Measurements from ENCODE around the gene GPRIN2. TPM values are rescaled to one million over a fixed set of nuclear protein-coding genes. Genes with fewer than 3 reads are reported as not detected.

GPRIN2 gene
- total RNA-seq, 2 experiments from 2014 or later, result not detected

- H3K36me3 Mint-ChIP-seq (ENCODE audit: low read depth), result no peaks in the 10 kb centered on the region
- no peaks in the 10 kb centered on the region for H3K27me3 Mint-ChIP-seq (ENCODE audit: low read depth)
- peak; percentile 51 for DNase-seq
- peak; percentile 64 for ATAC-seq
- CTCF ChIA-PET, result no interaction called here
- H3K27ac Mint-ChIP-seq, result no peak overlapping the region
- no peak overlapping the region for H3K4me3 Mint-ChIP-seq
- H3K4me1 Mint-ChIP-seq (ENCODE audit: low read depth), result no peaks in the 10 kb centered on the region
- POLR2A ChIA-PET, result no interaction called here
- no peaks in the 10 kb centered on the region for H3K9me3 Mint-ChIP-seq (ENCODE audit: insufficient read depth)
Observed at GRCh38 chr10:46525177-46525823, 31.2 kb downstream of the GPRIN2 start.

- no peak overlapping the region for H3K4me3 Mint-ChIP-seq
- no peaks in the 10 kb centered on the region for H3K9me3 Mint-ChIP-seq (ENCODE audit: insufficient read depth)
- H3K4me1 Mint-ChIP-seq (ENCODE audit: low read depth), result no peaks in the 10 kb centered on the region
- no peaks in the 10 kb centered on the region for H3K27me3 Mint-ChIP-seq (ENCODE audit: low read depth)
- ChIA-PET POLR2A (no interaction called here), CTCF (no interaction called here)
- ATAC-seq (peak; percentile 45), DNase-seq (no peak)
- H3K27ac Mint-ChIP-seq, result no peak overlapping the region
- no peaks in the 10 kb centered on the region for H3K36me3 Mint-ChIP-seq (ENCODE audit: low read depth)
Observed at GRCh38 chr10:46524472-46525176, 31.8 kb downstream of the GPRIN2 start.

- Mint-ChIP-seq H3K9me3 (ENCODE audit: insufficient read depth) (no peaks in the 10 kb centered on the region), H3K27me3 (ENCODE audit: low read depth) (no peaks in the 10 kb centered on the region), H3K4me3 (no peak overlapping the region), H3K27ac (no peak overlapping the region), H3K36me3 (ENCODE audit: low read depth) (no peaks in the 10 kb centered on the region), H3K4me1 (ENCODE audit: low read depth) (no peaks in the 10 kb centered on the region)
- no peak for ATAC-seq
- DNase-seq, result no peak
- ChIA-PET CTCF (no interaction called here), POLR2A (no interaction called here)
Observed at GRCh38 chr10:46523962-46524471, 32.4 kb downstream of the GPRIN2 start.

- Mint-ChIP-seq H3K27ac (no peak overlapping the region), H3K27me3 (ENCODE audit: low read depth) (no peaks in the 10 kb centered on the region), H3K36me3 (ENCODE audit: low read depth) (no peaks in the 10 kb centered on the region), H3K9me3 (ENCODE audit: insufficient read depth) (no peaks in the 10 kb centered on the region), H3K4me3 (no peak overlapping the region), H3K4me1 (ENCODE audit: low read depth) (no peaks in the 10 kb centered on the region)
- ATAC-seq (no peak), DNase-seq (no peak)
- ChIA-PET POLR2A (no interaction called here), CTCF (no interaction called here)
Observed at GRCh38 chr10:46523119-46523961, 33.1 kb downstream of the GPRIN2 start.

GRCh38 chr10:46522295-46523118, 34.0 kb downstream of the GPRIN2 start:
- POLR2A ChIA-PET, result no interaction called here
- Mint-ChIP-seq H3K27me3 (ENCODE audit: low read depth) (no peaks in the 10 kb centered on the region), H3K4me1 (ENCODE audit: low read depth) (no peaks in the 10 kb centered on the region), H3K36me3 (ENCODE audit: low read depth) (no peaks in the 10 kb centered on the region), H3K4me3 (no peak overlapping the region), H3K9me3 (ENCODE audit: insufficient read depth) (no peaks in the 10 kb centered on the region), H3K27ac (no peak overlapping the region)
- DNase-seq (no peak), ATAC-seq (no peak)
- CTCF ChIA-PET, result no interaction called here

GRCh38 chr10:46520941-46521340, 35.5 kb downstream of the GPRIN2 start:
- ChIA-PET CTCF (no interaction called here), POLR2A (no interaction called here)
- H3K4me3 Mint-ChIP-seq, result no peak overlapping the region
- H3K27me3 Mint-ChIP-seq (ENCODE audit: low read depth), result no peaks in the 10 kb centered on the region
- DNase-seq (no peak), ATAC-seq (no peak)
- no peaks in the 10 kb centered on the region for H3K36me3 Mint-ChIP-seq (ENCODE audit: low read depth)
- no peaks in the 10 kb centered on the region for H3K4me1 Mint-ChIP-seq (ENCODE audit: low read depth)
- H3K9me3 Mint-ChIP-seq (ENCODE audit: insufficient read depth), result no peaks in the 10 kb centered on the region
- no peak overlapping the region for H3K27ac Mint-ChIP-seq

- POLR2A ChIA-PET, result no interaction called here
- Mint-ChIP-seq H3K4me1 (ENCODE audit: low read depth) (no peaks in the 10 kb centered on the region), H3K36me3 (ENCODE audit: low read depth) (no peaks in the 10 kb centered on the region)
Observed at GRCh38 chr10:46520381-46520780, 36.1 kb downstream of the GPRIN2 start.

GRCh38 chr10:46518028-46518725, 38.3 kb downstream of the GPRIN2 start:
- H3K9me3 Mint-ChIP-seq (ENCODE audit: insufficient read depth), result no peaks in the 10 kb centered on the region
- H3K36me3 Mint-ChIP-seq (ENCODE audit: low read depth), result no peaks in the 10 kb centered on the region
- H3K4me3 Mint-ChIP-seq, result no peak overlapping the region
- no peak for DNase-seq
- ATAC-seq, result no peak
- ChIA-PET CTCF (no interaction called here), POLR2A (interaction anchor here (0.5 kb wide), 1 partner anchor 14 kb away, joined by 3 read pairs; no protein-coding TSS in a partner anchor)
- H3K27ac Mint-ChIP-seq, result no peak overlapping the region
- no peaks in the 10 kb centered on the region for H3K27me3 Mint-ChIP-seq (ENCODE audit: low read depth)
- H3K4me1 Mint-ChIP-seq (ENCODE audit: low read depth), result no peaks in the 10 kb centered on the region

More at GRCh38 chr10:46520381-46520780, 36.1 kb downstream of the GPRIN2 start:
- Mint-ChIP-seq H3K27ac (no peak overlapping the region), H3K4me3 (no peak overlapping the region), H3K9me3 (ENCODE audit: insufficient read depth) (no peaks in the 10 kb centered on the region), H3K27me3 (ENCODE audit: low read depth) (no peaks in the 10 kb centered on the region)
- CTCF ChIA-PET, result no interaction called here
- DNase-seq (no peak), ATAC-seq (no peak)

- no peaks in the 10 kb centered on the region for H3K4me1 Mint-ChIP-seq (ENCODE audit: low read depth)
- no peaks in the 10 kb centered on the region for H3K27me3 Mint-ChIP-seq (ENCODE audit: low read depth)
- H3K27ac Mint-ChIP-seq, result no peak overlapping the region
- DNase-seq (no peak), ATAC-seq (no peak)
- CTCF ChIA-PET, result no interaction called here
- POLR2A ChIA-PET, result interaction anchor here (0.5 kb wide), 1 partner anchor 15 kb away, joined by 3 read pairs; no protein-coding TSS in a partner anchor
- no peak overlapping the region for H3K4me3 Mint-ChIP-seq
- H3K36me3 Mint-ChIP-seq (ENCODE audit: low read depth), result no peaks in the 10 kb centered on the region
- H3K9me3 Mint-ChIP-seq (ENCODE audit: insufficient read depth), result no peaks in the 10 kb centered on the region
Observed at GRCh38 chr10:46517541-46517940, 38.9 kb downstream of the GPRIN2 start.

- ATAC-seq (no peak), DNase-seq (no peak)
- Mint-ChIP-seq H3K27me3 (ENCODE audit: low read depth) (no peaks in the 10 kb centered on the region), H3K4me1 (ENCODE audit: low read depth) (no peaks in the 10 kb centered on the region), H3K27ac (no peak overlapping the region), H3K36me3 (ENCODE audit: low read depth) (no peaks in the 10 kb centered on the region), H3K9me3 (ENCODE audit: insufficient read depth) (no peaks in the 10 kb centered on the region), H3K4me3 (no peak overlapping the region)
- ChIA-PET CTCF (interaction anchor here (0.8 kb wide), 1 partner anchor 13 kb away, joined by 3 read pairs; no protein-coding TSS in a partner anchor), POLR2A (no interaction called here)
Observed at GRCh38 chr10:46516660-46517416, 39.6 kb downstream of the GPRIN2 start.
